ENCODE measurements around the gene PLOD2.

DNA sequence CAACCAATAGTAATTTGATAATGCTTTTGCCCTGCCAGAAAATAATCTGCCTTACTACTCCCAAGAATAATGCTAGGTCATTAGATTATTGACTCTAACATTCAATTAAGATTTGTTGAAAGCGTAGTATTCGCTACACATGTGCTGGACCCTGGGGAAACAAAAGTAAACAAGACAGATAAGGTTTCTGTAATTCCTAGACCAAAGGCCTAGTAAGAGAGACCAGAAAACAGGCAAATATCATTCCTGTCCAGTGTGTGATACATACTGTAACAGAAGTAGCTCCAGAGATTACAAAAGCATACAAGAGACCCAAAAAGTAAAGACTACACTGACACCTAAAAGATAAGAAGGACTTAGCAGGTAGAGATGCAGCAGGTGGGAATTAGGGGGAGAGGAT is 60.8 kb downstream of the PLOD2 start:
- no peak for TF ChIP-seq ZBTB7A (IDR thresholded peaks at IDR 0.05; ENCODE audit: low read depth)
- TF ChIP-seq, protein P1, sequence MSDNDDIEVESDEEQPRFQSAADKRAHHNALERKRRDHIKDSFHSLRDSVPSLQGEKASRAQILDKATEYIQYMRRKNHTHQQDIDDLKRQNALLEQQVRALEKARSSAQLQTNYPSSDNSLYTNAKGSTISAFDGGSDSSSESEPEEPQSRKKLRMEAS (IDR thresholded peaks at IDR 0.05), result no peak
- TF ChIP-seq TEAD4 (IDR thresholded peaks at IDR 0.05), result no peak
- no peak for TF ChIP-seq TAF1 (IDR thresholded peaks at IDR 0.05; ENCODE audit: low read depth)
- no peak for TF ChIP-seq EP300 (IDR thresholded peaks at IDR 0.05; ENCODE audit: borderline replicate concordance)
- no peak for TF ChIP-seq CEBPB (IDR thresholded peaks at IDR 0.05)
- TF ChIP-seq NFIC (IDR thresholded peaks at IDR 0.05), result no peak
- TF ChIP-seq, protein P2, sequence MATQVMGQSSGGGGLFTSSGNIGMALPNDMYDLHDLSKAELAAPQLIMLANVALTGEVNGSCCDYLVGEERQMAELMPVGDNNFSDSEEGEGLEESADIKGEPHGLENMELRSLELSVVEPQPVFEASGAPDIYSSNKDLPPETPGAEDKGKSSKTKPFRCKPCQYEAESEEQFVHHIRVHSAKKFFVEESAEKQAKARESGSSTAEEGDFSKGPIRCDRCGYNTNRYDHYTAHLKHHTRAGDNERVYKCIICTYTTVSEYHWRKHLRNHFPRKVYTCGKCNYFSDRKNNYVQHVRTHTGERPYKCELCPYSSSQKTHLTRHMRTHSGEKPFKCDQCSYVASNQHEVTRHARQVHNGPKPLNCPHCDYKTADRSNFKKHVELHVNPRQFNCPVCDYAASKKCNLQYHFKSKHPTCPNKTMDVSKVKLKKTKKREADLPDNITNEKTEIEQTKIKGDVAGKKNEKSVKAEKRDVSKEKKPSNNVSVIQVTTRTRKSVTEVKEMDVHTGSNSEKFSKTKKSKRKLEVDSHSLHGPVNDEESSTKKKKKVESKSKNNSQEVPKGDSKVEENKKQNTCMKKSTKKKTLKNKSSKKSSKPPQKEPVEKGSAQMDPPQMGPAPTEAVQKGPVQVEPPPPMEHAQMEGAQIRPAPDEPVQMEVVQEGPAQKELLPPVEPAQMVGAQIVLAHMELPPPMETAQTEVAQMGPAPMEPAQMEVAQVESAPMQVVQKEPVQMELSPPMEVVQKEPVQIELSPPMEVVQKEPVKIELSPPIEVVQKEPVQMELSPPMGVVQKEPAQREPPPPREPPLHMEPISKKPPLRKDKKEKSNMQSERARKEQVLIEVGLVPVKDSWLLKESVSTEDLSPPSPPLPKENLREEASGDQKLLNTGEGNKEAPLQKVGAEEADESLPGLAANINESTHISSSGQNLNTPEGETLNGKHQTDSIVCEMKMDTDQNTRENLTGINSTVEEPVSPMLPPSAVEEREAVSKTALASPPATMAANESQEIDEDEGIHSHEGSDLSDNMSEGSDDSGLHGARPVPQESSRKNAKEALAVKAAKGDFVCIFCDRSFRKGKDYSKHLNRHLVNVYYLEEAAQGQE (IDR thresholded peaks at IDR 0.05; ENCODE audit: low read depth), result no peak
- TF ChIP-seq EGR1 (IDR thresholded peaks at IDR 0.05), result no peak
- TF ChIP-seq RAD21 (IDR thresholded peaks at IDR 0.05; ENCODE audit: low read depth), result no peak
- TF ChIP-seq YY1 (IDR thresholded peaks at IDR 0.05; ENCODE audit: low read depth), result no peak
- no peak for TF ChIP-seq FOXM1 (IDR thresholded peaks at IDR 0.05; ENCODE audit: borderline replicate concordance, low read depth)
- TF ChIP-seq CREB1 (IDR thresholded peaks at IDR 0.05; ENCODE audit: low read depth), result no peak
- TF ChIP-seq, protein P3, sequence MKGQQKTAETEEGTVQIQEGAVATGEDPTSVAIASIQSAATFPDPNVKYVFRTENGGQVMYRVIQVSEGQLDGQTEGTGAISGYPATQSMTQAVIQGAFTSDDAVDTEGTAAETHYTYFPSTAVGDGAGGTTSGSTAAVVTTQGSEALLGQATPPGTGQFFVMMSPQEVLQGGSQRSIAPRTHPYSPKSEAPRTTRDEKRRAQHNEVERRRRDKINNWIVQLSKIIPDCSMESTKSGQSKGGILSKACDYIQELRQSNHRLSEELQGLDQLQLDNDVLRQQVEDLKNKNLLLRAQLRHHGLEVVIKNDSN (IDR thresholded peaks at IDR 0.05), result no peak
